ENCODE measurements around the gene G3BP2. TPM values are rescaled to one million over a fixed set of nuclear protein-coding genes. Genes with fewer than 3 reads are reported as not detected.
A peak's percentile ranks its signal among the peaks of the same experiment; 100 is the strongest.
"Not testable (repeated sequence)": the region's sequence is repeated elsewhere in the genome, so short reads cannot be mapped to it uniquely, and the experiment has no call there.

G3BP2 gene
- total RNA-seq, 2 experiments from 2014 or later: 249 to 251 TPM

GRCh38 chr4:75671802-75672421, 1.3 kb downstream of the G3BP2 start:
- Mint-ChIP-seq H3K4me1 (peaks cover 51% of the 10 kb centered on the region), H3K4me3 (peak overlapping the region; percentile 99), H3K36me3 (peaks cover 36% of the 10 kb centered on the region), H3K27me3 (no peaks in the 10 kb centered on the region), H3K27ac (peak overlapping the region; percentile 99), H3K9me3 (no peaks in the 10 kb centered on the region)
- no peak for DNase-seq

- H3K36me3 Mint-ChIP-seq: peaks cover 49% of the 10 kb centered on the region
- peaks cover 67% of the 10 kb centered on the region for H3K4me1 Mint-ChIP-seq
- no peak for DNase-seq
- H3K27me3 Mint-ChIP-seq: no peaks in the 10 kb centered on the region
- H3K9me3 Mint-ChIP-seq: no peaks in the 10 kb centered on the region
- H3K27ac Mint-ChIP-seq: peak overlapping the region; percentile 7
- peak overlapping the region; percentile 50 for H3K4me3 Mint-ChIP-seq
These were observed 4.6 kb downstream of the G3BP2 start for GRCh38 chr4:75668596-75668995.

- not testable (repeated sequence) for H3K27me3 Mint-ChIP-seq, DNase-seq, H3K9me3 Mint-ChIP-seq
- H3K4me3 Mint-ChIP-seq: peak overlapping the region; percentile 50
- H3K4me1 Mint-ChIP-seq: peaks cover 71% of the 10 kb centered on the region
- peaks cover 47% of the 10 kb centered on the region for H3K36me3 Mint-ChIP-seq
- H3K27ac Mint-ChIP-seq: peak overlapping the region; percentile 7
These were observed 5.6 kb downstream of the G3BP2 start for GRCh38 chr4:75667636-75668035.

GRCh38 chr4:75666299-75666698, 6.9 kb downstream of the G3BP2 start:
- Mint-ChIP-seq H3K27me3 (no peaks in the 10 kb centered on the region), H3K4me1 (peaks cover 73% of the 10 kb centered on the region), H3K9me3 (no peaks in the 10 kb centered on the region), H3K27ac (peak overlapping the region; percentile 79), H3K4me3 (peak overlapping the region; percentile 52), H3K36me3 (peaks cover 46% of the 10 kb centered on the region)
- no peak for DNase-seq

GRCh38 chr4:75664604-75665003, 8.6 kb downstream of the G3BP2 start:
- not testable (repeated sequence) for DNase-seq, H3K27ac Mint-ChIP-seq, H3K27me3 Mint-ChIP-seq, H3K4me3 Mint-ChIP-seq, H3K9me3 Mint-ChIP-seq
- Mint-ChIP-seq H3K36me3 (peaks cover 39% of the 10 kb centered on the region), H3K4me1 (peaks cover 70% of the 10 kb centered on the region)

- Mint-ChIP-seq H3K4me1 (peaks cover 67% of the 10 kb centered on the region), H3K27me3 (no peaks in the 10 kb centered on the region), H3K9me3 (no peaks in the 10 kb centered on the region), H3K36me3 (peaks cover 41% of the 10 kb centered on the region), H3K27ac (no peak overlapping the region), H3K4me3 (no peak overlapping the region)
- no peak for DNase-seq
These were observed 10.6 kb downstream of the G3BP2 start for GRCh38 chr4:75662626-75663025.

GRCh38 chr4:75660491-75660890, 12.7 kb downstream of the G3BP2 start:
- Mint-ChIP-seq H3K9me3 (no peaks in the 10 kb centered on the region), H3K27ac (peak overlapping the region; percentile 29), H3K4me1 (peaks cover 67% of the 10 kb centered on the region), H3K36me3 (peaks cover 40% of the 10 kb centered on the region), H3K27me3 (no peaks in the 10 kb centered on the region), H3K4me3 (no peak overlapping the region)
- no peak for DNase-seq

GRCh38 chr4:75659512-75660031, 13.6 kb downstream of the G3BP2 start:
- no peaks in the 10 kb centered on the region for H3K9me3 Mint-ChIP-seq

GRCh38 chr4:75658876-75659275, 14.3 kb downstream of the G3BP2 start:
- H3K4me1 Mint-ChIP-seq: peaks cover 72% of the 10 kb centered on the region
- no peaks in the 10 kb centered on the region for H3K9me3 Mint-ChIP-seq
- peaks cover 46% of the 10 kb centered on the region for H3K36me3 Mint-ChIP-seq
- H3K4me3 Mint-ChIP-seq: no peak overlapping the region
- peak overlapping the region; percentile 56 for H3K27ac Mint-ChIP-seq
- no peaks in the 10 kb centered on the region for H3K27me3 Mint-ChIP-seq
- DNase-seq: no peak

More at GRCh38 chr4:75659512-75660031, 13.6 kb downstream of the G3BP2 start:
- H3K36me3 Mint-ChIP-seq: peaks cover 40% of the 10 kb centered on the region
- H3K27ac Mint-ChIP-seq: peak overlapping the region; percentile 68
- H3K4me3 Mint-ChIP-seq: no peak overlapping the region
- no peak for DNase-seq
- peaks cover 68% of the 10 kb centered on the region for H3K4me1 Mint-ChIP-seq
- no peaks in the 10 kb centered on the region for H3K27me3 Mint-ChIP-seq

- no peaks in the 10 kb centered on the region for H3K27me3 Mint-ChIP-seq
- peaks cover 72% of the 10 kb centered on the region for H3K4me1 Mint-ChIP-seq
- H3K4me3 Mint-ChIP-seq: peak overlapping the region; percentile 50
- H3K27ac Mint-ChIP-seq: peak overlapping the region; percentile 95
- no peaks in the 10 kb centered on the region for H3K9me3 Mint-ChIP-seq
- H3K36me3 Mint-ChIP-seq: peaks cover 47% of the 10 kb centered on the region
- DNase-seq: no peak
These were observed 17.6 kb downstream of the G3BP2 start for GRCh38 chr4:75655562-75655961.

- Mint-ChIP-seq H3K4me1 (peaks cover 68% of the 10 kb centered on the region), H3K9me3 (no peaks in the 10 kb centered on the region), H3K4me3 (peak overlapping the region; percentile 52), H3K27ac (peak overlapping the region; percentile 95), H3K27me3 (no peaks in the 10 kb centered on the region), H3K36me3 (peaks cover 49% of the 10 kb centered on the region)
- DNase-seq: no peak
These were observed 18.3 kb downstream of the G3BP2 start for GRCh38 chr4:75654905-75655304.

- H3K27me3 Mint-ChIP-seq: no peaks in the 10 kb centered on the region
- H3K4me1 Mint-ChIP-seq: peaks cover 59% of the 10 kb centered on the region
- no peaks in the 10 kb centered on the region for H3K9me3 Mint-ChIP-seq
- H3K4me3 Mint-ChIP-seq: no peak overlapping the region
- H3K36me3 Mint-ChIP-seq: peaks cover 48% of the 10 kb centered on the region
- DNase-seq: no peak
- peak overlapping the region; percentile 85 for H3K27ac Mint-ChIP-seq
These were observed 19.2 kb downstream of the G3BP2 start for GRCh38 chr4:75653845-75654503.

- no peak for DNase-seq
- Mint-ChIP-seq H3K9me3 (no peaks in the 10 kb centered on the region), H3K27me3 (no peaks in the 10 kb centered on the region), H3K4me3 (no peak overlapping the region), H3K4me1 (peaks cover 30% of the 10 kb centered on the region), H3K36me3 (peaks cover 51% of the 10 kb centered on the region), H3K27ac (peak overlapping the region; percentile 66)
These were observed 29.1 kb downstream of the G3BP2 start for GRCh38 chr4:75644095-75644494.

GRCh38 chr4:75643651-75644050, 29.6 kb downstream of the G3BP2 start:
- DNase-seq: no peak
- Mint-ChIP-seq H3K27me3 (no peaks in the 10 kb centered on the region), H3K36me3 (peaks cover 51% of the 10 kb centered on the region), H3K27ac (no peak overlapping the region), H3K9me3 (no peaks in the 10 kb centered on the region), H3K4me3 (no peak overlapping the region), H3K4me1 (peaks cover 30% of the 10 kb centered on the region)

GRCh38 chr4:75639124-75639695, 34.0 kb downstream of the G3BP2 start:
- Mint-ChIP-seq H3K36me3 (peaks cover 26% of the 10 kb centered on the region), H3K4me1 (peaks cover 18% of the 10 kb centered on the region), H3K27me3 (no peaks in the 10 kb centered on the region), H3K4me3 (no peak overlapping the region), H3K9me3 (no peaks in the 10 kb centered on the region), H3K27ac (peak overlapping the region; percentile 5)
- DNase-seq: no peak
